AG04450 (cell line): ENCODE measurements around the gene FCAMR. TPM values are rescaled to one million over a fixed set of nuclear protein-coding genes. Genes with fewer than 3 reads are reported as not detected.

Experiments
- CTCF ChIA-PET: fragments of 300-600, 350-600 bp; formaldehyde crosslinking; extraction: SDS; loops from one replicate; lab custom pipeline; 2022; ENCODE audit warnings: antibody characterized with exemption, inconsistent platforms; lab: Charles Lee
- POLR2A ChIA-PET: fragments of 350-600 bp; formaldehyde crosslinking; extraction: SDS; loops from one replicate; lab custom pipeline; 2021; ENCODE audit warnings: antibody characterized with exemption, inconsistent platforms; lab: Yijun Ruan, JAX
- DNase-seq: peaks from one replicate; pipeline ENCODE4 v3.0.0-alpha.2; 2011; ENCODE audit warnings: low read depth, low spot score
- H3K27ac ChIP-seq: one replicate; pipeline ENCODE4 v1.5.1; 2012; ENCODE audit warnings: low read depth, low read length, control low read depth
- H3K27me3 ChIP-seq: one replicate; pipeline ENCODE4 v1.6.0; 2012; ENCODE audit warnings: low read length; ENCODE audit not compliant: control insufficient read depth, insufficient read depth
- H3K4me3 ChIP-seq: 2 replicates; pipeline ENCODE4 v1.5.1; 2011; ENCODE audit warnings: mild to moderate bottlenecking, low read depth, low read length, control low read depth
- H3K9me3 ChIP-seq: 2 replicates; pipeline ENCODE4 v1.5.1; 2012; ENCODE audit warnings: low read length; ENCODE audit not compliant: control insufficient read depth, insufficient read depth
- CTCF ChIP-seq: IDR thresholded peaks from 2 replicates; pipeline ENCODE4 v1.5.1; 2011; ENCODE audit warnings: low read depth, low read length, control low read depth, inconsistent platforms
- polyA plus RNA-seq: library from polyadenylated mRNA; depleted of rRNA; stranded (reverse); fragments of >200 nt; gene quantifications from 2 replicates; pipeline ENCODE4 v1.2.3, GENCODE V29; 2011

The FCAMR gene
- polyA plus RNA-seq, 1 experiment: not detected

- ChIA-PET POLR2A (no interaction called here), CTCF (interaction anchor here (1.0 to 1.5 kb wide), 2 partner anchors 14 to 82 kb away, joined by 3 to 4 read pairs; no protein-coding TSS in a partner anchor)
- Histone ChIP-seq H3K4me3 (no peak overlapping the region), H3K27me3 (no peaks in the 10 kb centered on the region), H3K9me3 (no peaks in the 10 kb centered on the region), H3K27ac (no peak overlapping the region)
- no peak for DNase-seq
- no peak for TF ChIP-seq CTCF
Observed at GRCh38 chr1:207017615-207018559, 47.6 kb upstream of the FCAMR start.

- TF ChIP-seq CTCF: no peak
- H3K4me3 ChIP-seq: no peak overlapping the region
- ChIA-PET CTCF (no interaction called here), POLR2A (no interaction called here)
- H3K9me3 ChIP-seq: no peaks in the 10 kb centered on the region
- H3K27me3 ChIP-seq: no peaks in the 10 kb centered on the region
- no peak for DNase-seq
- H3K27ac ChIP-seq: no peak overlapping the region
Observed at GRCh38 chr1:207015791-207016190, 45.5 kb upstream of the FCAMR start.

- Histone ChIP-seq H3K9me3 (no peaks in the 10 kb centered on the region), H3K4me3 (no peak overlapping the region), H3K27ac (no peak overlapping the region), H3K27me3 (no peaks in the 10 kb centered on the region)
- ChIA-PET POLR2A (no interaction called here), CTCF (interaction anchor here (1.0 to 2.5 kb wide), 2 partner anchors 8 to 10 kb away, joined by 3 to 11 read pairs; no protein-coding TSS in a partner anchor)
- DNase-seq: no peak
- no peak for TF ChIP-seq CTCF
Observed at GRCh38 chr1:207014728-207015127, 44.5 kb upstream of the FCAMR start.

GRCh38 chr1:207013321-207014085 lies 43.2 kb upstream of the FCAMR start:
- POLR2A ChIA-PET: no interaction called here
- DNase-seq: no peak
- Histone ChIP-seq H3K4me3 (no peak overlapping the region), H3K9me3 (no peaks in the 10 kb centered on the region), H3K27ac (no peak overlapping the region), H3K27me3 (no peaks in the 10 kb centered on the region)
- TF ChIP-seq CTCF: no peak
- CTCF ChIA-PET: interaction anchor here (0.5 to 2.5 kb wide), 3 partner anchors 9 to 318 kb away, joined by 4 to 11 read pairs (median 7); no protein-coding TSS in a partner anchor
